Measurements from ENCODE around the gene F11.
"Not testable (repeated sequence)": the region's sequence is repeated elsewhere in the genome, so short reads cannot be mapped to it uniquely, and the experiment has no call there.

F11 gene

DNA sequence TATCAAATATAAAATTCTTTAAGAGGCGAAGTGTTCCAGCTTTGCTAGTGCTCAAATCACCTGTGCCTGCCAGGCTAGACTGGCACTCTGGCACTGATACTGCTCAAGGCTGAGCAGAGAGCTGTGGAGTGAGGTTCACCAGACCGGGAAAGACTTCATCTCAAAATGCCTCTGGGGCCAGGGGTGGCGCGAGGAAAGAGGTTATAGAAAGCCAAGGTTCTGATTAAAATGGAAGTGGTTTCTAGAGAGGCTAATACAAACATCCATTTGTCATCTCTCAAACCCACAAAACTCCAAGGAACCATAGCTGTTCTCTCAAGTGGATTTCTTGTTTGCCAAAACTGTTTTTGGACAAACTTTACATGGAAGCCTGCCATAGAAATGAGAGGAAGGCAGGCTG is 41.5 kb downstream of the F11 start:
- H3K27ac ChIP-seq = no peak overlapping the region
- H3K36me3 ChIP-seq = no peaks in the 10 kb centered on the region
- no peaks in the 10 kb centered on the region for H3K9me3 ChIP-seq
- H3K4me1 ChIP-seq (ENCODE audit: control insufficient read depth in 1 of 2, insufficient read depth in 1 of 2, low read depth in 1 of 2, low read length in 1 of 2) = no peaks in the 10 kb centered on the region
- H3K27me3 ChIP-seq = no peaks in the 10 kb centered on the region
- no peak overlapping the region for H3K4me3 ChIP-seq (ENCODE audit: low read depth in 1 of 2, low read length in 1 of 2)
- TF ChIP-seq CTCF (IDR thresholded peaks at IDR 0.05) = no peak

DNA sequence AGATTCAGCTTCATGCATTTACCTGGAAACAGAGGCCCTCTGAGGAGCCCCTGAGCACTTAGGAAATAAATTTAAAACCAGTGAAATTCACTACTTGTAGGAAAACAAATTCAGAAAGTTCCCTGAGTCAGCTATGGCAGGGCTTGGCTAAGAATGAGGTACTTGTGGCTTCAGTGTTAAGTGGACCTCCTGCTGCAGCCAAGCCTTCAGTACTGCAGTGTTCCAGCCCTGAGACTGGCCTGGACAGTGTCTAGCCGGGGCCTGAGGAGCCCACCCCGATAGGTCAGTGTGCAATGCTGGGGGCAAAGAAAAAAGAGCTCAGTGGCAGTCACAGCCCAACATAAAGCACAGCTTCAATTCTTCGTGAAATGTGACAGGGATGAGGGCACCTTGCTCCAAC is 41.9 kb downstream of the F11 start:
- Histone ChIP-seq H3K4me1 (ENCODE audit: control insufficient read depth in 1 of 2, insufficient read depth in 1 of 2, low read depth in 1 of 2, low read length in 1 of 2) (no peaks in the 10 kb centered on the region), H3K36me3 (no peaks in the 10 kb centered on the region), H3K27ac (no peak overlapping the region), H3K9me3 (no peaks in the 10 kb centered on the region), H3K4me3 (ENCODE audit: low read depth in 1 of 2, low read length in 1 of 2) (no peak overlapping the region), H3K27me3 (no peaks in the 10 kb centered on the region)
- no peak for TF ChIP-seq CTCF (IDR thresholded peaks at IDR 0.05)

- H3K4me3 ChIP-seq (ENCODE audit: low read depth in 1 of 2, low read length in 1 of 2) = no peak overlapping the region
- no peak overlapping the region for H3K27ac ChIP-seq
- no peaks in the 10 kb centered on the region for H3K36me3 ChIP-seq
- no peaks in the 10 kb centered on the region for H3K9me3 ChIP-seq
- no peak for TF ChIP-seq CTCF (IDR thresholded peaks at IDR 0.05)
- H3K4me1 ChIP-seq (ENCODE audit: control insufficient read depth in 1 of 2, insufficient read depth in 1 of 2, low read depth in 1 of 2, low read length in 1 of 2) = no peaks in the 10 kb centered on the region
- no peaks in the 10 kb centered on the region for H3K27me3 ChIP-seq
Measured at GRCh38 chr4:186318481-186318880, 52.5 kb downstream of the F11 start.

DNA sequence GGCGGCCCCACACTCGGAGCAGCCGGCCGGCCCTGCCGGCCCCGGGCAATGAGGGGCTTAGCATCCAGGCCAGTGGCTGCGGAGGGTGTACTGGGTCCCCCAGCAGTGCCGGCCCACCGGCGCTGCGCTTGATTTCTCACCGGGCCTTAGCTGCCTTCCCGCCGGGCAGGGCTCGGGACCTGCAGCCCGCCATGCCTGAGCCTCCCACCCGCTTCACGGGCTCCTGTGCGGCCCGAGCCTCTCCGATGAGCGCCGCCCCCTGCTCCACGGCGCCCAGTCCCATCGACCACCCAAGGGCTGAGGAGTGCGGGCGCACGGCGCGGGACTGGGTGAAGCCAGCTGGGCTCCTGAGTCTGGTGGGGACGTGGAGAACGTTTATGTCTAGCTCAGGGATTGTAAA is 58.7 kb downstream of the F11 start:
- not testable (repeated sequence) for H3K36me3 ChIP-seq; H3K4me3 ChIP-seq (ENCODE audit: low read depth in 1 of 2, low read length in 1 of 2); H3K27me3 ChIP-seq; H3K4me1 ChIP-seq (ENCODE audit: control insufficient read depth in 1 of 2, insufficient read depth in 1 of 2, low read depth in 1 of 2, low read length in 1 of 2); H3K9me3 ChIP-seq; H3K27ac ChIP-seq

DNA sequence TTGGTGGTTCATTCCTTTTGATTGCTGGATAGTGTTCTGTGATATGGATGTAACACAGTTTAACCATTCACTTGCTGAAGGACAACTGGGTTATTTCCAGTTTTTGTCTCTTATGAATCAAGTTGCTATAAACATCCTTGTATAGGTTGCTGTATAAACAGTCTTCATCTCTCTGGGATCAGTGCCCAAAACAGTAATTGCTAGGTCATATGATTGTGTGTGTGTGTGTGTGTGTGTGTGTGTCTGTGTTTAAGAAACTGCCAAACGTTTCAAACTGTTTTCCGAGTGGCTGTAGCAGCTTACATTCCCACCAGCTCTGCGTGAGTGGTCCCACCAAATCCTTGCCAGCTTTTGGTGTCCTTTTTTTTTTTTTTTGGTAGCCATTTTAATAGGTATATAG is 60.4 kb downstream of the F11 start:
- no peaks in the 10 kb centered on the region for H3K36me3 ChIP-seq
- TF ChIP-seq CTCF (IDR thresholded peaks at IDR 0.05) = no peak
- H3K27ac ChIP-seq = no peak overlapping the region
- H3K9me3 ChIP-seq = no peaks in the 10 kb centered on the region
- no peaks in the 10 kb centered on the region for H3K27me3 ChIP-seq
- H3K4me1 ChIP-seq (ENCODE audit: control insufficient read depth in 1 of 2, insufficient read depth in 1 of 2, low read depth in 1 of 2, low read length in 1 of 2) = no peaks in the 10 kb centered on the region
- no peak overlapping the region for H3K4me3 ChIP-seq (ENCODE audit: low read depth in 1 of 2, low read length in 1 of 2)

- no peaks in the 10 kb centered on the region for H3K4me1 ChIP-seq (ENCODE audit: control insufficient read depth in 1 of 2, insufficient read depth in 1 of 2, low read depth in 1 of 2, low read length in 1 of 2)
- no peaks in the 10 kb centered on the region for H3K36me3 ChIP-seq
- no peak overlapping the region for H3K27ac ChIP-seq
- H3K27me3 ChIP-seq = no peaks in the 10 kb centered on the region
- H3K9me3 ChIP-seq = no peaks in the 10 kb centered on the region
- no peak for TF ChIP-seq CTCF (IDR thresholded peaks at IDR 0.05)
- no peak overlapping the region for H3K4me3 ChIP-seq (ENCODE audit: low read depth in 1 of 2, low read length in 1 of 2)
Measured at GRCh38 chr4:186329372-186329771, 63.4 kb downstream of the F11 start.

Data from neutrophil (primary cell).